Measurements from ENCODE around the gene SMCHD1. TPM values are rescaled to one million over a fixed set of nuclear protein-coding genes. Genes with fewer than 3 reads are reported as not detected.

Gene SMCHD1
- total and polyA plus RNA-seq, 10 of the 15 experiments (the other 5 are each of a cell fraction or from before 2014, with no cell fraction given) = 6.0 to 110 (median 48.0) TPM

DNA sequence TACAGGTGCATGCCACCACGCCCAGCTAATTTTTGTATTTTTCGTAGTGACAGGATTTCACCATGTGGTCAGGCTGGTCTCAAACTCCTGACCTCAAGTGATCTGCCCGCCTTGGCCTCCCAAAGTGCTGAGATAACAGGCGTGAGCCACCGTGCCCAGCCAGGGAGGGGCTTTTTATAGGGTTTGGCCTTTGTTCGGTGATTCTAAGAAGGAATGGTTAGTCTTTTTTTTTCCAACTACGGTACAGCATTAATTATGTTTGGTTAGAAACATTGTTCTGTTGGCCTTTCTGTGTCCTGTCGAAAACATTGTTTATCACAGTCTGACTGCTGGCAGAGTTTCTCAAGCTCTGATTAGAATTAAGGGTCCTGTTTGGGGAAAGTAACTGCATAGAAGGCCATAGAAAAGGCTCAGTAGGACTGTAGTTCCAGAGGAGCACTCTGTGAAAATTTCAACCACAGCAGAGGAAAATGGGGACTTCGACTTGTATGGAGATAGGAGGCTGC lies 19.3 kb upstream of the SMCHD1 start:
- Histone ChIP-seq H3K9me3 (replicated peaks; ENCODE audit: control insufficient read depth, insufficient read depth, low read length) (peaks cover 2% of the 10 kb centered on the region; the same call in 2 of the 3 replicates), H3K27ac (ENCODE audit: control insufficient read depth, insufficient read depth) (peak overlapping the region; percentile 99), H4K20me1 (ENCODE audit: control insufficient read depth, insufficient read depth) (no peaks in the 10 kb centered on the region), H3K27me3 (replicated peaks in 1 of 2; ENCODE audit: control insufficient read depth in 2 of 2, insufficient read depth in 2 of 2, low read length in 1 of 2) (no peaks in the 10 kb centered on the region), H3K4me1 (ENCODE audit: control insufficient read depth, insufficient read depth, low read length) (peaks cover 40% of the 10 kb centered on the region), H3K4me2 (ENCODE audit: control insufficient read depth, insufficient read depth) (peak overlapping the region; percentile 97), H3K4me3 (peak overlapping the region; percentile 57; the same call in 1 of the 2 replicates), H2AFZ (ENCODE audit: control insufficient read depth, low read depth, low read length) (peak overlapping the region; percentile 94), H3K9ac (ENCODE audit: control insufficient read depth, insufficient read depth, low read length) (peak overlapping the region; percentile 82), H3K36me3 (ENCODE audit: control insufficient read depth in 2 of 2, insufficient read depth in 2 of 2, low read length in 1 of 2) (no peaks in the 10 kb centered on the region), H3K79me2 (ENCODE audit: control insufficient read depth, insufficient read depth, low read length) (no peaks in the 10 kb centered on the region)
- in situ Hi-C loops (cut with MboI) (no loop called here), intact Hi-C loops (cut with micrococcal nuclease; ENCODE audit: unreplicated experiment) (loop anchor here (2.0 kb wide), 1 partner anchor 51 kb away; no protein-coding TSS in a partner anchor)
- ChIA-PET RAD21 (ENCODE audit: unreplicated experiment) (interaction anchor here (1.1 to 2.5 kb wide), 4 partner anchors 11 to 349 kb away, joined by 4 to 33 read pairs (median 17); partner anchors contain the start of gene SMCHD1), SMC1A (ENCODE audit: uncharacterized antibody, unreplicated experiment) (interaction anchor here (0.6 to 3.2 kb wide), 14 partner anchors 9 to 133 kb away, joined by 3 to 24 read pairs (median 6); partner anchors contain the start of gene SMCHD1), CTCF (interaction anchor here (0.5 to 1.4 kb wide), 6 partner anchors 9 to 89 kb away, joined by 3 to 9 read pairs (median 3); no protein-coding TSS in a partner anchor), POLR2A (interaction anchor here (0.6 to 1.7 kb wide), 7 partner anchors 10 to 66 kb away, joined by 4 to 14 read pairs (median 7); partner anchors contain the start of gene SMCHD1)
- TF ChIP-seq NFYB (IDR thresholded peaks at IDR 0.05; ENCODE audit: insufficient read depth, low read depth, low read length) = no peak
- TF ChIP-seq TAF1 (IDR thresholded peaks at IDR 0.05; ENCODE audit: borderline replicate concordance, low read depth, low read length) = 0 out of 2 replicates have a peak, but pooled peaks have one; percentile 29
- TF ChIP-seq, protein P1, sequence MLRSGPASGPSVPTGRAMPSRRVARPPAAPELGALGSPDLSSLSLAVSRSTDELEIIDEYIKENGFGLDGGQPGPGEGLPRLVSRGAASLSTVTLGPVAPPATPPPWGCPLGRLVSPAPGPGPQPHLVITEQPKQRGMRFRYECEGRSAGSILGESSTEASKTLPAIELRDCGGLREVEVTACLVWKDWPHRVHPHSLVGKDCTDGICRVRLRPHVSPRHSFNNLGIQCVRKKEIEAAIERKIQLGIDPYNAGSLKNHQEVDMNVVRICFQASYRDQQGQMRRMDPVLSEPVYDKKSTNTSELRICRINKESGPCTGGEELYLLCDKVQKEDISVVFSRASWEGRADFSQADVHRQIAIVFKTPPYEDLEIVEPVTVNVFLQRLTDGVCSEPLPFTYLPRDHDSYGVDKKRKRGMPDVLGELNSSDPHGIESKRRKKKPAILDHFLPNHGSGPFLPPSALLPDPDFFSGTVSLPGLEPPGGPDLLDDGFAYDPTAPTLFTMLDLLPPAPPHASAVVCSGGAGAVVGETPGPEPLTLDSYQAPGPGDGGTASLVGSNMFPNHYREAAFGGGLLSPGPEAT (IDR thresholded peaks at IDR 0.05; ENCODE audit: low read depth) = 0 out of 2 replicates have a peak, but pooled peaks have one; percentile 11
- ATAC-seq = peak; percentile 11
- WGBS (ENCODE audit: insufficient coverage, insufficient replicate concordance, low lambda C conversion rate, missing lambda C conversion rate) = 52% methylated on average over 9 of the region's 9 CpGs
- no peak for DNase-seq (ENCODE audit: low read depth, low spot score)
- no TSS peak for BruUV-seq (replicated peaks)
- FAIRE-seq = no peak
